HCEC 1CT (cell line): ENCODE results near the gene NET1.
"Not testable (repeated sequence)": the region's sequence is repeated elsewhere in the genome, so short reads cannot be mapped to it uniquely, and the experiment has no call there.

Source experiments
- DNase-seq: peaks from one replicate; pipeline ENCODE4 v3.0.0-alpha.2; 2017

Gene NET1

GRCh38 chr10:5467207-5467535 is 54.8 kb downstream of the NET1 start:
- DNase-seq: no peak

DNA sequence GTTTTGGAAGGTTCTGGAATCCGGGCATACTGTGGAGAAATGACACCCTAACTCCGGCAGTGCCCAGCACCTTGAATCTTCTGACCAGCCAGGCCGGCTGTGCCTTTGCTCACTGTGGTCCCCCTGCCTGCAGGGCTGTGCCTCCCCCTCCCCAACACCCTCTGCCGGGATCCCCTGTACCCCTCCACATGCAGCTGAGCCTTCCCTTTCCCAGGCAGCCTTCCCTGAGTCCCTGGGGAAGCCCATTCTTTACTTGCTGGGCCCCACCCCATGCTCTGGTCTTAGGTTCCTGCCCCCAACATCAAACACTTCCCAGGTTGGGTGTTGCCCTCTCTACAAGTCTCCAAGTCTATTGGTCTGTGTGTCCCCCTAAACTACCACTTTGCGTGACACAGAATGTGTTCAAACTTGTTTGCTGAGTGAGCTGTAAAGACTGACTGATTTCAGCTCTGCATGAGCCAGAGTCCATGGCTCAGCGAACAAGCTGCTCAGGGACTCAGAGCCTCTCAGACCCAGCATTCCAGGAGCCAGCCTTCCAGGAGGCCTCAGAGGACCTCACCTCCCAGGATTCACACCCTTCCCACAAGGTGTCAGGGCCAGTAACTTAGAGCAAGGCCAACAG is 55.4 kb downstream of the NET1 start:
- no peak for DNase-seq

DNA sequence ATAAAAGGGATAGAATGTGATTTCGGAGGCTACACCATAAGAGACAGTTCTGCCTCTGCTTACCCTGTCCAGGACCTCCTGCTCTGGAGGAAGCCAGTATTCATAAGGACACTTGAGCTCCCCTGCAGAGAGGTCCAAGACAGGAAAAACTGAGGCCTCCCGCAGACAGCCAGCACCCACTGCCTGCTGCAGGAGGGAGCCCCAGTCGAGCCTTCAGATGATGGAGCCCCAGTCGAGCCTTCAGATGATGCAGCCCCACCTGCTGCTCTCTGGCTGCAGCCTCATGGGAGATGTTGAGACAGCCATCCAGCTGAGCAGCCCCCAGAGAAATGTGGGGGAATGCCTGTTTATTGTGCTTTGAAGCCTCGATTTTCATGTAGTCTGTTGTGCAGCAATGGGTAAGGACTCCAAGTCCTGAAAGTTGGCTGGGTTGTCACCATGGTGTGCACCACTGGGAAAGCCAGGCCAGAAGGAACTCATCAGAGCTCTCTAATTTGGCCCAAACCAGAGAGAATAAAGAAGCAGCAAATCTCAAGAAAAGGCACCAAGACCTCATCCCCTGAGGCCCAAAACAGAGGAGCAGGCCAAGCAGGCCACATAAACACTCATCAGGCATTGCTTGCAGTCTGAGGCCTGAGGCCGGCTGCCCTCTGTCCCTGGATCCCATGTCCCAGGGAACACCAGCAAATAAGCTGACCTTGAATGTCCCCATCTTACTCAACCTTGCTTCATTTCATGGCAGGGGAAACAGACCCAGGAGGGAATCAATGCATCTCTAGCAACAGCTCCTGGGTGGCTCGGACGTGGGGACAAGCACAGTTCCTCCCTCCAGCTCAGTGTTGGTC is 56.1 kb downstream of the NET1 start:
- DNase-seq: no peak

DNA sequence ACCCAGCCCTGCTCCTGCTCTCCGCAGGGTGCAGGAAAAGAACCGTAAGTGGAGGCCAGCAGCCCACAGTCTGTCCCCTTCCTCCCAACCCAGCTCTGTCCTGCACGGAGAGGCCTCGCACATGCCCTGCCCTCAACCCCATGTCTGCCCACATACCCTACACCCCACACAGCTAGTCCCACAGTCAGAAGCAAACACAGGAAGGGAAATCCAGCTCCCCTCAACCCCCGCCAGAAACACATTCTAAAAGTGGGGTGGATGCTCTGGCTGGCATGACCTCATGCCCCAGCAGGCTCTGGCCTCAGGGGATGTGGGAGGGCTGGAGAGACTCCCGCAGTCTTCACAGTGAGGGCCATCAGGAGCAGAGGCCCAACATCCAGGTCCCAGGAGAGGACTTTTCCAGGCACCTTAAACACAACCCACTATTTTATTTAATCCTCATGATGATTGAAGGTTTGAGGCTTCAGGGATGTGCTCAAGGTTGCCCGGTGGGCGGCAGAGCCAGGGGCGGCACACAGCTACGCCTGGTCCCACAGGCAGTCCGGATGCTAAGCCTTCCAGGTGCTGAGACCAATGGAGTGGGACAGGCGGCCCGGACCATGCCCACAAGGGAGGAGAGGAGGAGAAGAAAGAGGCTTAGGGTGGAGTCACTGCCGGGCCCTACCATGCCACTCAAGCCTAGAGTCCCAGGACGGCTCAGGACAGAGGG is 57.1 kb downstream of the NET1 start:
- no peak for DNase-seq

DNA sequence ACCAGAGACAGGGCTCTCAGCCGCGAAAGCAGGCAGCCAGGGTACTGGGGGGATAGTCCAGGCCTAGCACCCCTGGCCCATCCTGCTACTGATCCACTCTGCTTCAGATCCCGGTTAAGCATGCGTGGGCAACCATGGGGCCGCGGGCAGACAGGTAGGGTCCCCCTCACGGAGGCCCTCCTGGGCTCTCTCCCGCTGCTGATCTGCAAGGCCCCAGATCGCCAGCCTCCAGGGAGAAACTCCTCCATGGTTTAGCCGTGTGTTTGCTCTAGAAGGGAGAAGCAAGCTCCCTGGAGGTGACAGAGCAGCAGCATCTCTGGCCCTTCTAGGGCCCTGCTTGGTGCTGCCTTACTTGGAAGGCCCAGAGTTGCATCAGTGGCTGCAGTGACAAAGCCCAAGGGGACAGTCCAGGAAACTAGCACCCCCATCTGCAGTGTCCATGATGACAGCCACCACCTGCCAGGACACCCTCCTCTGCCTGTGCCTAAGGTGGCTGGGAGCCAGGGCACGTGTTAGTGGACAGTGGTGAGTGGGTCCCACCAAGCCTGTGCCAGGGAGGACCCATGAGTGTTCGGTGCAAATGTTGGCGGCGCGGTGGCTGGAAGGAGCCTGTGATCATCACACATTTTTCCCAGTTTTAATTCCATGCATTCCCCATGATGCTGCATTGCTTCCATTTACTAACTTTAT is 57.9 kb downstream of the NET1 start:
- DNase-seq: no peak

DNA sequence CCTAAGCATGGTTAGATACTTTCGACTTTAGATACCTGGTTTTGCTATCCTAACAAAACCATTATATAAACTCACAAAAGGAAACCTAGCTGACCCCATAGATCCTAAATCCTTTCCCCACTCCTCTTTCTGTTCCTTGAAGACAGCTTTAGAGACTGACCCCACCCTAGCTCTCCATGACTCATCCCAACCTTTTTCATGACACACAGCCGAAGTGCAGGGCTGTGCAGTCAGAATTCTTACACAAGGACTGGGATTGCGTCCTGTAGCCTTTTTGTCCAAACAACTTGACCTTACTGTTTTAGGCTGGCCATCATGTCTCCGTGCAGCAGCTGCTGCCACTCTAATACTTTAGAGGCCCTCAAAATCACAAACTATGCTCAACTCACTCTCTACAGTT is 62.3 kb downstream of the NET1 start:
- DNase-seq: not testable (repeated sequence)

DNA sequence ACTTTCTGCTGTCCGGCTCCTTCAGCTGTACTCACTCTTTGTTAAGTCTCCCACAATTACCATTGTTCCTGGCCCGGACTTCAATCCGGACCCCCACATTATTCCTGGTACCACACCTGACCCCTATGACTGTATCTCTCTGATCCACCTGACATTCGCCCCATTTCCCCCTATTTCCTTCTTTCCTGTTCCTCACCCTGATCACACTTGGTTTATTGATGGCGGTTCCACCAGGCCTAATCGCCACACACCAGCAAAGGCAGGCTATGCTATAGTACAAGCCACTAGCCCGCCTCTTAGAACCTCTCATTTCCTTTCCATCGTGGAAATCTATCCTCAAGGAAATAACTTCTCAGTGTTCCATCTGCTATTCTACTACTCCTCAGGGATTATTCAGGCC is 62.7 kb downstream of the NET1 start:
- not testable (repeated sequence) for DNase-seq

GRCh38 chr10:5475974-5476807 is 63.8 kb downstream of the NET1 start:
- DNase-seq: not testable (repeated sequence)

- peak; percentile 19 for DNase-seq
These were observed 64.7 kb downstream of the NET1 start for GRCh38 chr10:5476918-5477525.

DNA sequence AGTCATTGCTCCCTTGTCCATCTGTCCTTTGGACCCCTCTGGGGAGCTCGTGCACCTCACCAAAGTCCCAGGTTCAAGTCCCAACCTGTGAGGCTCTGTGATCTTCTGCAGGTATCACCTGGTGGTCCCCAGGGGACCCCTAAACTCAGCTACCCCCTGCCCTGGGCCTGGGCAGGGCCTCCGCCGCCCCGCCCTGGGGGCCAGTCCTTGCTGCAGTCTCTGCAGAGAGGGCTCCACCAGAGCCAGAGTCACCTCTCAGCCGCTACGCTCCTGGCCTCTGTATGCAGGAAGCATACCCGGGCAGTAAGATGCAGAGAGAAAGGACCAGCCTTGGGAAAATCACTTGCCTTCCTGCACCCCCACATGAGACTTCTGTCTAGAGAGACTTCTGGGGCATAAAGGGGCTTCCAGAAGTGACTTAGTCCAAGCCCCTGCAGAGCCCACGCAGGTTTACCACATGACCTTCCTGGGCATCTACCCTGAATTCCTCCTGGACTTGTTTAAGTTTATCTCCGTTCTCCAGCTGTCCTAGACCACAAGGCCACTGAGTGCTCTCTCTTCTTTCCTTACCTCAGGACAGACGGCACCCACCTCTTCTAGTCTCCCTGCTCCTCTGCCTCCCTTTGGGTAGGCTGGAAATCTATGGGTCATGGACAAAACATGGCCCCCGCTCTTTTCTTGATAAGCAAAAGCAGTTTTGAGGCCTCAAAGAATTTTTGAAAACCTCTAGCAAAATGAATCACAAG is 65.8 kb downstream of the NET1 start:
- no peak for DNase-seq

DNA sequence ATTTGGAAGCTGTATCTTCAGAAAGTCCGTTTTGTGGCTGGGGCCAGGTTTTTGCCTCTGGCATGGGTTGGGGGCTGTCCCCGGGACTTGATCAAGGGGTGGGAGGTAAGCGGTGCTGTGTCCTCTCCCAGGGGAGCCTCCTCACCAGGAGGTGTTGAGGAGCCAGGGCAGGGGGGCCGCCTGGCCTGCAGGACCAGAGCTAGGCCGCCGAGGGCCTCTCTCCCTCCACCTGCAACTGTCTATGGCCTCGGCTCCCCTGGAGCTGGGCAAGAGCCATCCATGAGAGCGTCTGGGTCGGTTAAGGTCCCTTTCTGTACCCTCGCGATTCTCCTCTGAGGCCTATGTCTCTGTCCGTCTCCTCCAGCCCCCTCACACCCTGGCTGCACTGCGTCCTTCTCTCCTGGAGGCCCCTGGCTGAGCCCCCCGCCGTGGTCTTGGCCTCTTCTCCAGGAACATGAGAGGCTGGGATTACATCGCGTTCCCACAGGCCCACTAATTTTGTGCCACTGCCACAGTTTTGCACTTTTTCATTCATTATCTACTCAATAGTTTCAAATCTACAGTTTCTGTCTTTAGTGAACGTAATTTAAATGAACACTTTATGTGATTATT is 66.4 kb downstream of the NET1 start:
- DNase-seq: no peak

- DNase-seq: no peak
These were observed 67.3 kb downstream of the NET1 start for GRCh38 chr10:5479481-5480161.

DNA sequence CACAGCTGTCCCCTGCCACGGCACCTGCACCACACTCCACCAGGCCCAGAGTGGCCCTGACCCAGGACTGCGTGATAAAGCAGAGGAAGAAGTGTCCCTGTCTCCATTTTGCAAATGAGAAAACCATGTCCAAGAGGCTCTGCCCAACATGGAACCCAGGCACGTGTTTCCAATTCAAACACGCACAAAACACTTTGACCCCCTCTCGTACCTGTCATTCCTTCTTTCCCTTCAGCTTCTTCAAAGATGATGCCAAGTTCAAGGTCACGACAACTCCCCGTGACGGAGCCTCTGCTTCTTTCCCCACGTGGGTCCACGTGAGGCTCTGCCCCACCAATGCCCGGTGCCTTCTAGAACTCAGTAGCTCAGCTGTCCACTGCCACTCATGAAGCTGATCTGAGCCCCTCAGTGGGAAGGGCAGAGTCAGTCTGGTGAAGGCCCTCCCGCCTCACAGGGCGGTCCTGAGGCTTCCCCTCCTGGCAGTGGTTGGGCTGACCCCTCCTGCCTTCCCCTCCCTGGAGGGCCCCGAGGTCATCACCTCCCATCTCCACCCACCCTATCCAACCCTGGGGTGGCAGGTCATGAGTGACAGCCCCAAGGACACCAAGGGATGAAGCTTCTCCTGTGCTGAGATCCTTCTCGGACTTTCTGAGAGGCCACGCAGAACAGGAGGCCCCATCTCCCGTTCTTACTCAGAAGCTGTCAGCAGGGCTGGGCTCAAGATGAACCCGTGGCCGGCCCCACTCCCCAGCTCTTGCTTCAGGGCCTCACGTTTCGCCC is 68.0 kb downstream of the NET1 start:
- no peak for DNase-seq

DNA sequence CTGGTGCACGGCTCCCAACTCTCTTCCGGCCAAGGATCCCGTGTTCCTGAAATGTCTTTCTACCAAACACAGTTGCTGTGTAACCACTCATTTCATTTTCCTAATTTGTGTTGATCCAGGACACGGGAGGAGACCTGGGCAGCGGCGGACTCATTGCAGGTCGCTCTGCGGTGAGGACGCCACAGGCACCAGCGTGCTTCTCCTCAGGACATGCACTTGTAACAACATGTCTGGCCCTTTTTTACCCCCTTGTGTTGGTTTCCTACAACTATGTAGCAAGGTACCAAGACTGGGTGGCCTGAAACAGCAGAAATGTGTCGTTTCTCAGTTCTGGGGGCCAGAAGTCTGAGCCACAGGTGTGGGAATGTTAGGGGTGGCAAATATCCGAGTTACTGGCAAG is 68.8 kb downstream of the NET1 start:
- DNase-seq: no peak

DNA sequence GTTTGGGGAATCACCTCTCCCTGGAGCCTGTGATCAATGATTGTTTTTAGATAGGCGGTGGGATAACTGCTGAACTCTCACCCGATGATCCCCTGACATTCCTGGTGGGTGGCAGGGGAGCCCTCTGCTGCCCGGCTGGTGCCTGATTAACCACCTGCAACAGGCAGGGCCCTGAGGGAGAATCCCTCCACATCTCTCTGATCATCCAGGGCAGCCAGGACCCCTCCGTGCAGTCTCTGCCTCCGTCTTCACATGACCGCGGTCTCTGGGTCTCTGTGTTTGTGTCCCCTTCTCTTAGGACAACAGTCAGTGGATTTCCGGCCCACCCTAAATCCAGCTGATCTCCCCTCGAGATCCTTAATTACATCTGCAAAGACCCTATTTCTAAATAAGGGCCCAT is 69.7 kb downstream of the NET1 start:
- DNase-seq: no peak

DNA sequence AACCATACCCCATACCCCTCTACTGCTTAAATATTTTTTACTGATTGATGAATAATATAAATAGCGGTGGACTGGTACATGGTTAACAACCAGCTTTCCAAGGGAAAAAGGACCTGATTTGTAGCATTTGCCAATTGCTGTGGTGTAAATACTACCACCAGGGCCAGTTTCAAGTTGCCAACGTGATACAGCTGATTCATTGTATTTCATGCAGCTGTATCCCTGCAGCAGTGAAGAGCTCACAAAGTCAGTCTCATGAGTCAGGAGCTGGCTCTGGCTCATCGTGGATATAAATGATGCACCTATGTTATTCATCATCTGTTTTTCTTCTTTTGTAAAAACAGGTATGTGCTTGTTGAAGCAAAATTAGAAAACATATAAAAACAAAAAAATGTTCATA is 71.8 kb downstream of the NET1 start:
- DNase-seq: peak; percentile 15

GRCh38 chr10:5485290-5485689 is 72.9 kb downstream of the NET1 start:
- DNase-seq: no peak

- no peak for DNase-seq
These were observed 73.8 kb downstream of the NET1 start for GRCh38 chr10:5485948-5486852.
